Psoas muscle (tissue), 8 donors: Measurements from ENCODE around the gene ERVMER34-1. TPM values are rescaled to one million over a fixed set of nuclear protein-coding genes. Genes with fewer than 3 reads are reported as not detected.

ENCODE experiments used
- ATAC-seq, 4 donors: fragments of 200-7000 bp; cut with Tn5 transposase; one replicate each; pipeline ENCODE4 v1.9.1; 2020; ENCODE audit warnings: moderate library complexity in 3 of 4, mild to moderate bottlenecking in 2 of 4
- DNase-seq, 2 donors: peaks; one replicate each; pipeline ENCODE4 v3.0.0-alpha.2; 2020
- H3K27ac ChIP-seq: fragments of 200-600 bp; one replicate; pipeline ENCODE4 v1.8.0; 2022
- H3K27me3 ChIP-seq, 3 donors: fragments of 200-600 bp in 1 of 3; one replicate each; pipeline versions ENCODE4 v1.6.1 to v1.8.0; 2013 to 2022; ENCODE audit warnings: low read length in 2 of 3, mild to moderate bottlenecking in 2 of 3, moderate library complexity in 1 of 3; ENCODE audit not compliant: insufficient read depth in 3 of 3
- H3K36me3 ChIP-seq, 2 donors: fragments of 200-600 bp in 1 of 2; one replicate each; pipeline versions ENCODE4 v1.6.1 to v1.8.0; 2013 to 2022; ENCODE audit warnings: low read depth in 1 of 2, mild to moderate bottlenecking in 1 of 2, moderate library complexity in 1 of 2; ENCODE audit not compliant: insufficient read depth in 1 of 2
- H3K4me1 ChIP-seq: fragments of 200-600 bp; one replicate; pipeline ENCODE4 v1.8.0; 2022
- H3K4me3 ChIP-seq: fragments of 200-600 bp; one replicate; pipeline ENCODE4 v1.8.0; 2022; ENCODE audit warnings: mild to moderate bottlenecking
- H3K9me3 ChIP-seq: fragments of 200-600 bp; one replicate; pipeline ENCODE4 v1.8.0; 2022
- intact Hi-C, 2 donors: fragments of 100-400 bp; cut with DNase I; formaldehyde crosslinking; loops; one replicate each; pipeline versions ENCODE4 v1.11.0 to v1.14.2; 2022
- polyA plus RNA-seq, 3 donors: library from polyadenylated mRNA; stranded (reverse); fragments of 200-250 nt; gene quantifications; one replicate each; pipeline ENCODE4 v1.2.3, GENCODE V29; 2013
- total RNA-seq, 4 donors: library from RNA; stranded (reverse); fragmentation: NEBNext Ultra II Directional in 2 of 4; extraction: Animal tissue kit (Norgen Biotek cat#: 25700) in 2 of 4; gene quantifications; one replicate each; pipeline versions ENCODE4 v1.2.1 to v1.2.4, GENCODE V29; 2021 to 2023
- TF ChIP-seq, protein P1 (sequence below): fragments of 200-600 bp; IDR thresholded peaks from one replicate; pipeline ENCODE4 v1.8.0; 2022; ENCODE audit warnings: antibody characterized with exemption
- donor health status: healthy with polysubstance abuse.
- donor health status: DM: no; HTN: no; CAD: no; lungs with moderate emphysema.
- donor health status: Bipolar disorder and iron deficiency.
- donor health status: healthy.
- donor health status: DM: yes; HTN: yes; CAD: no.
- donor health status: DM: no; HTN: no; CAD: no.
- donor health status: DM: no; HTN: no; CAD: no.
- donor health status: DM: yes; HTN: yes; CAD: no.

The ERVMER34-1 gene
- total and polyA plus RNA-seq, 7 donors = 0.03 TPM; not detected in 6

DNA sequence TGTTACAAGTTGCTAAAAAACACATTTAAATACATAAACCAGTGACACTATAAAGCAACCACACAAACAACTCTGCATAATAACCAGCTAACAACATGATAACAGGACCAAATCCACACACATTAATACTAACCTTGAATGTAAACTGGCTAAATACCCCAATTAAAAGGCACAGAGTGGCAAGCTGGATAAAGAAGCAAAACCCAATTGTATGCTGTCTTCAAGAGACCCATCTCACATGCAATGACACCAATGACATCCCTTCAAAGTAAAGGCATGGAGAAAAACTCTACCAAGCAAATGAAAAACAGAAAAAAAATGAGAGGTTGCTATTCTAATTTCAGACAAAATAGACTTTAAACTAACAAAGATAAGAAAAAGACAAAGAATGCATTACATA is 57.7 kb downstream of the ERVMER34-1 start:
- Histone ChIP-seq H3K4me3 (no peak overlapping the region), H3K9me3 (peaks cover 11% of the 10 kb centered on the region), H3K4me1 (no peaks in the 10 kb centered on the region), H3K36me3 (no peaks in the 10 kb centered on the region), H3K27me3 (no peaks in the 10 kb centered on the region), H3K27ac (no peak overlapping the region)
- TF ChIP-seq, protein P1, sequence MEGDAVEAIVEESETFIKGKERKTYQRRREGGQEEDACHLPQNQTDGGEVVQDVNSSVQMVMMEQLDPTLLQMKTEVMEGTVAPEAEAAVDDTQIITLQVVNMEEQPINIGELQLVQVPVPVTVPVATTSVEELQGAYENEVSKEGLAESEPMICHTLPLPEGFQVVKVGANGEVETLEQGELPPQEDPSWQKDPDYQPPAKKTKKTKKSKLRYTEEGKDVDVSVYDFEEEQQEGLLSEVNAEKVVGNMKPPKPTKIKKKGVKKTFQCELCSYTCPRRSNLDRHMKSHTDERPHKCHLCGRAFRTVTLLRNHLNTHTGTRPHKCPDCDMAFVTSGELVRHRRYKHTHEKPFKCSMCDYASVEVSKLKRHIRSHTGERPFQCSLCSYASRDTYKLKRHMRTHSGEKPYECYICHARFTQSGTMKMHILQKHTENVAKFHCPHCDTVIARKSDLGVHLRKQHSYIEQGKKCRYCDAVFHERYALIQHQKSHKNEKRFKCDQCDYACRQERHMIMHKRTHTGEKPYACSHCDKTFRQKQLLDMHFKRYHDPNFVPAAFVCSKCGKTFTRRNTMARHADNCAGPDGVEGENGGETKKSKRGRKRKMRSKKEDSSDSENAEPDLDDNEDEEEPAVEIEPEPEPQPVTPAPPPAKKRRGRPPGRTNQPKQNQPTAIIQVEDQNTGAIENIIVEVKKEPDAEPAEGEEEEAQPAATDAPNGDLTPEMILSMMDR = no peak
- intact Hi-C loops = no loop called here
- DNase-seq = no peak
- ATAC-seq = no peak

Other genes starting within 250 kb of the ERVMER34-1 start
- gene USP46, start 92.1 kb downstream of the ERVMER34-1 start, total RNA-seq = 10 to 100 TPM; 12.4 to 28.2 (median 21.3) TPM
- 10 to 100 TPM in 1 of 3 donors, 1 to 10 TPM in 2; 3.0 to 13.0 (median 3.0) TPM for gene USP46, start 92.1 kb downstream of the ERVMER34-1 start, polyA plus RNA-seq
- gene RASL11B, start 110.9 kb upstream of the ERVMER34-1 start, total RNA-seq = 1 to 10 TPM in 1 of 4 donors, under 1 TPM in 2, not detected in 1; 0.26 to 1.8 (median 0.40) TPM
- under 1 TPM; 0.08 to 0.40 (median 0.09) TPM for gene RASL11B, start 110.9 kb upstream of the ERVMER34-1 start, polyA plus RNA-seq